Psoas muscle (tissue), 8 donors: ENCODE results near the gene AP1M2. TPM values are rescaled to one million over a fixed set of nuclear protein-coding genes. Genes with fewer than 3 reads are reported as not detected.

ENCODE experiments used
- ATAC-seq, 4 donors: fragments of 200-7000 bp; cut with Tn5 transposase; one replicate each; pipeline ENCODE4 v1.9.1; 2020; ENCODE audit warnings: moderate library complexity in 3 of 4, mild to moderate bottlenecking in 2 of 4
- DNase-seq, 2 donors: peaks; one replicate each; pipeline ENCODE4 v3.0.0-alpha.2; 2020
- H3K27ac ChIP-seq: fragments of 200-600 bp; one replicate; pipeline ENCODE4 v1.8.0; 2022
- H3K27me3 ChIP-seq, 3 donors: fragments of 200-600 bp in 1 of 3; one replicate each; pipeline versions ENCODE4 v1.6.1 to v1.8.0; 2013 to 2022; ENCODE audit warnings: low read length in 2 of 3, mild to moderate bottlenecking in 2 of 3, moderate library complexity in 1 of 3; ENCODE audit not compliant: insufficient read depth in 3 of 3
- H3K36me3 ChIP-seq, 2 donors: fragments of 200-600 bp in 1 of 2; one replicate each; pipeline versions ENCODE4 v1.6.1 to v1.8.0; 2013 to 2022; ENCODE audit warnings: low read depth in 1 of 2, mild to moderate bottlenecking in 1 of 2, moderate library complexity in 1 of 2; ENCODE audit not compliant: insufficient read depth in 1 of 2
- H3K4me1 ChIP-seq: fragments of 200-600 bp; one replicate; pipeline ENCODE4 v1.8.0; 2022
- H3K4me3 ChIP-seq: fragments of 200-600 bp; one replicate; pipeline ENCODE4 v1.8.0; 2022; ENCODE audit warnings: mild to moderate bottlenecking
- H3K9me3 ChIP-seq: fragments of 200-600 bp; one replicate; pipeline ENCODE4 v1.8.0; 2022
- WGBS, 3 donors: extraction: QIAGEN DNeasy Blood & Tissue Kit; methylation state at CpG; one replicate each; pipeline versions ENCODE4 v1.1.6 to v1.1.7; 2013; 5-methylcytosine and 5-hydroxymethylcytosine counted together
- intact Hi-C, 2 donors: fragments of 100-400 bp; cut with DNase I; formaldehyde crosslinking; loops; one replicate each; pipeline versions ENCODE4 v1.11.0 to v1.14.2; 2022
- polyA plus RNA-seq, 3 donors: library from polyadenylated mRNA; stranded (reverse); fragments of 200-250 nt; gene quantifications; one replicate each; pipeline ENCODE4 v1.2.3, GENCODE V29; 2013
- total RNA-seq, 4 donors: library from RNA; stranded (reverse); fragmentation: NEBNext Ultra II Directional in 2 of 4; extraction: Animal tissue kit (Norgen Biotek cat#: 25700) in 2 of 4; gene quantifications; one replicate each; pipeline versions ENCODE4 v1.2.1 to v1.2.4, GENCODE V29; 2021 to 2023
- TF ChIP-seq, protein P1 (sequence below): fragments of 200-600 bp; IDR thresholded peaks from one replicate; pipeline ENCODE4 v1.8.0; 2022; ENCODE audit warnings: antibody characterized with exemption
- donor health status: healthy with polysubstance abuse.
- donor health status: DM: no; HTN: no; CAD: no; lungs with moderate emphysema.
- donor health status: Bipolar disorder and iron deficiency.
- donor health status: healthy.
- donor health status: DM: yes; HTN: yes; CAD: no.
- donor health status: DM: no; HTN: no; CAD: no.
- donor health status: DM: no; HTN: no; CAD: no.
- donor health status: DM: yes; HTN: yes; CAD: no.

The AP1M2 gene
- total and polyA plus RNA-seq, 7 donors: 0.13 TPM; not detected in 6

DNA sequence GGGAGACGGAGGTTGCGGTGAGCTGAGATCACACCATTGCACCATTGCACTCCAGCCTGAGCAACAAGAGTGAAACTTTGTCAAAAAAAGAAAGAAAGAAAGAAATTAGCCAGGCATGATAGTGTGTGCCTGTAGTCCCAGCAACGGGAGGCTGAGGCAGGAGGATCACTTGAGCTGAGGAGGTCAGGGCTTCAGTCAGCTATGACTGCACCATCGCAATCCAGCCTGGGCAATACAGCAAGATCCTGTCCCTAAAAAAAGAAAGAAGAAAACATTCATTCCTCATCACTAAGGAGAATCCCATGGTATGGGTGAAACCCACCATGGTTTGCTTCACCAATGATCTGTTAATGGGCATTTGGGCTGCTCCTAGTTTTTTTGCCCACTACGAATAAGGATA, 13.0 kb upstream of the AP1M2 start:
- WGBS, 3 donors: 89 to 91% (median 90%) methylated on average over 5 of the region's 5 CpGs
- Histone ChIP-seq H3K27ac (no peak overlapping the region), H3K4me1 (peaks cover 16% of the 10 kb centered on the region), H3K4me3 (no peak overlapping the region), H3K9me3 (no peaks in the 10 kb centered on the region), H3K36me3 (no peaks in the 10 kb centered on the region), H3K27me3 (no peaks in the 10 kb centered on the region)
- intact Hi-C loops: no loop called here
- ATAC-seq: no peak
- no peak for DNase-seq
- TF ChIP-seq, protein P1, sequence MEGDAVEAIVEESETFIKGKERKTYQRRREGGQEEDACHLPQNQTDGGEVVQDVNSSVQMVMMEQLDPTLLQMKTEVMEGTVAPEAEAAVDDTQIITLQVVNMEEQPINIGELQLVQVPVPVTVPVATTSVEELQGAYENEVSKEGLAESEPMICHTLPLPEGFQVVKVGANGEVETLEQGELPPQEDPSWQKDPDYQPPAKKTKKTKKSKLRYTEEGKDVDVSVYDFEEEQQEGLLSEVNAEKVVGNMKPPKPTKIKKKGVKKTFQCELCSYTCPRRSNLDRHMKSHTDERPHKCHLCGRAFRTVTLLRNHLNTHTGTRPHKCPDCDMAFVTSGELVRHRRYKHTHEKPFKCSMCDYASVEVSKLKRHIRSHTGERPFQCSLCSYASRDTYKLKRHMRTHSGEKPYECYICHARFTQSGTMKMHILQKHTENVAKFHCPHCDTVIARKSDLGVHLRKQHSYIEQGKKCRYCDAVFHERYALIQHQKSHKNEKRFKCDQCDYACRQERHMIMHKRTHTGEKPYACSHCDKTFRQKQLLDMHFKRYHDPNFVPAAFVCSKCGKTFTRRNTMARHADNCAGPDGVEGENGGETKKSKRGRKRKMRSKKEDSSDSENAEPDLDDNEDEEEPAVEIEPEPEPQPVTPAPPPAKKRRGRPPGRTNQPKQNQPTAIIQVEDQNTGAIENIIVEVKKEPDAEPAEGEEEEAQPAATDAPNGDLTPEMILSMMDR: no peak

GRCh38 chr19:10593820-10594637, 6.9 kb upstream of the AP1M2 start:
- ATAC-seq: peak in 2 of 4 donors; percentile 24 to 54
- TF ChIP-seq, protein P1: no peak
- DNase-seq: peak in 1 of 2 donors; percentile 80
- Histone ChIP-seq H3K9me3 (no peaks in the 10 kb centered on the region), H3K4me1 (no peaks in the 10 kb centered on the region), H3K4me3 (no peak overlapping the region), H3K27me3 (peaks cover 0 to 3% (median 0%) of the 10 kb centered on the region in 3 donors), H3K27ac (no peak overlapping the region), H3K36me3 (no peaks in the 10 kb centered on the region)
- WGBS, 3 donors: 50 to 61% (median 60%) methylated on average over 9 of the region's 9 CpGs
- intact Hi-C loops: no loop called here

- no peak overlapping the region for H3K4me3 ChIP-seq
- no peaks in the 10 kb centered on the region for H3K36me3 ChIP-seq
- WGBS, 3 donors: 90 to 99% (median 98%) methylated on average over 7 of the region's 7 CpGs
- H3K27me3 ChIP-seq: peaks cover 0 to 3% (median 0%) of the 10 kb centered on the region in 3 donors
- no peak overlapping the region for H3K27ac ChIP-seq
- ATAC-seq (no peak), DNase-seq (no peak)
- intact Hi-C loops: no loop called here
- TF ChIP-seq, protein P1: no peak
- no peaks in the 10 kb centered on the region for H3K9me3 ChIP-seq
- no peaks in the 10 kb centered on the region for H3K4me1 ChIP-seq
Observed at GRCh38 chr19:10593148-10593547, 6.0 kb upstream of the AP1M2 start.

DNA sequence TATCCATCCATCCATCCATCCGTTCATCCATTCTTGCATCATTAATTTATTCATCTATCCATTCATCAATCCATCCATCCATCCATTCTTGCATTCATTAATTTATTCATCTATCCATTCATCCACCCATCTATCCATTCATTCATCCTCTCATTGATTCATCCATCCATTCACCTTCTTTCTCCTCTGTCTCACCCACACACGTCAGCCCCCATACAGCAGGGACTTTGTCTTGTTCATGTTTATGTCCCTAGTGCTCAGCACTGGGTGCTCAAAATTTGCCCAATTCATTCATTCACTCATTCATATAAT, 683 bp upstream of the AP1M2 start:
- Histone ChIP-seq H3K36me3 (no peaks in the 10 kb centered on the region), H3K9me3 (no peaks in the 10 kb centered on the region), H3K4me3 (no peak overlapping the region), H3K27me3 (peaks cover 0 to 16% (median 0%) of the 10 kb centered on the region in 3 donors), H3K27ac (no peak overlapping the region), H3K4me1 (no peaks in the 10 kb centered on the region)
- ATAC-seq (no peak), DNase-seq (no peak)
- TF ChIP-seq, protein P1: no peak
- intact Hi-C loops: no loop called here
- 88 to 92% (median 92%) methylated on average over 2 of the region's 2 CpGs for WGBS, 3 donors

DNA sequence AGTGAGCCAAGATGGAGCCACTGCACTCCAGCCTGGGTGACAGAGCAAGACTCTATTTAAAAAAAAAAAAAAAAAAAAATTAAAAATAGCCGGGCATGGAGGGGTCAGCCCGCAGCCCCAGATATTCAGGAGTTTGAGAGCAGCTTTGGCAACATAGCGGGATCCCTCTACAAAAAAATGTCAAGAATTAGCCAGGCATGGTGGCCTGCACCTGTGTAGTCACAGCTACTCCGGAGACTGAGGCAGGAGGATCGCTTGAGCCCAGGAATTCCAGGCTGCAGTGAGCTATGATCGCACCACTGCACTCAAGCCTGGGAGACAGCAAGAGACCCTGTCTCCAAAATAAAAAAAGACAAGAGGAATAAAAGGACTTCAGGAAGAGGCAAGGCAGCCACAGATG, 716 bp downstream of the AP1M2 start:
- H3K27me3 ChIP-seq: peaks cover 0 to 16% (median 0%) of the 10 kb centered on the region in 3 donors
- 77 to 78% (median 77%) methylated on average over 6 of the region's 6 CpGs for WGBS, 3 donors

More for the DNA sequence above, 716 bp downstream of the AP1M2 start:
- Histone ChIP-seq H3K36me3 (no peaks in the 10 kb centered on the region), H3K4me3 (no peak overlapping the region), H3K9me3 (no peaks in the 10 kb centered on the region), H3K4me1 (peaks cover 1% of the 10 kb centered on the region), H3K27ac (no peak overlapping the region)
- TF ChIP-seq, protein P1: no peak
- no peak for ATAC-seq
- intact Hi-C loops: no loop called here
- no peak for DNase-seq
